NCI-H1436 treated with DMSO at 0.1 percent for 48 hours (cell line): ENCODE data around the gene GPR152.
A peak's percentile ranks its signal among the peaks of the same experiment; 100 is the strongest.
"Not testable (repeated sequence)": the region's sequence is repeated elsewhere in the genome, so short reads cannot be mapped to it uniquely, and the experiment has no call there.

ENCODE experiments used
- DNase-seq: peaks from one replicate; lab custom pipeline; 2025; lab: John Stamatoyannopoulos, UW

Gene GPR152

DNA sequence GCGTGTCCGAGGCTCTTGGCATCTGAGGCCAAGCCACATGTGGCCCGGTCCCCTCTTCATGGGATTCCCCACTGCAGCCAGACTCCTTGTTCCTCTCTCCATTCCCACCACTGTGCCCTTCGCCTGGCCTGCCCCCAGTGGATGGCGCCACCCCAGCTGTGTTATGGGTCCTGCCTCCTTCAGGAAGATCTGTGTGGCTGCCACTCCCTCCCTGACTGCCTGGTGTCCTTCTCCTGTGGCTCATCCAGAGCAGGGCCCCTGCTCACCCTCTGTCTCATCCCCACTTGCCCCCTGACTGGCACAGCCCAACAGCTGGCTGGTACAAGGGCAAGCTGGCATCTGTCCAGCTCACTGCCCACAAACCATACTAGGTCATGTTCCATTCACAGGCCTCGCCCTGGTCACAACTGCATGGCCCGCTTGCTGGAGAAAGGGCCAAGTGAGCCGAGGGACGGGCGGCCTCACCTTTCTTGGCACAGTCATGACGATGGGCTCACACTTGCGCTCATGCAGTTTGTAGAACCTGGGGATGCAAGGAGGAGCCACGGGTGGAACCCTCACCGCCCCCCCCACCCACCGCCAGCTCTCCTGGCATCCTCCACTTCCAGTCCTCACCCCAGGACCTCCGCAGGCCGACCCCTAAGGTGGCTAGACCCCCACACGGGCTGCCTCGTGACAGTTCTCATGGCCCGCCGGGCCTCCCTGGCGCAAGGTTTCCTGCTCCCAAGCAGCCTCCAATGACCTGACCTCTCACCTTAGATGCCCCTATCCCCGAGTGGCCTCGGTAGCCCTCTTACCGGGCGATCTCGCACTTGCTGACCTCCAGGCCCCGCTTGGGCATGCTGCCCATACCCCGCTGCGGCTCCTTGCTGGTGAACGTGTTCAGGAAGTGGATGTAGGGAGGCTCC, 13.0 kb downstream of the GPR152 start:
- no peak for DNase-seq

- no peak for DNase-seq
Observed at GRCh38 chr11:67438158-67438902, 14.2 kb downstream of the GPR152 start.

DNA sequence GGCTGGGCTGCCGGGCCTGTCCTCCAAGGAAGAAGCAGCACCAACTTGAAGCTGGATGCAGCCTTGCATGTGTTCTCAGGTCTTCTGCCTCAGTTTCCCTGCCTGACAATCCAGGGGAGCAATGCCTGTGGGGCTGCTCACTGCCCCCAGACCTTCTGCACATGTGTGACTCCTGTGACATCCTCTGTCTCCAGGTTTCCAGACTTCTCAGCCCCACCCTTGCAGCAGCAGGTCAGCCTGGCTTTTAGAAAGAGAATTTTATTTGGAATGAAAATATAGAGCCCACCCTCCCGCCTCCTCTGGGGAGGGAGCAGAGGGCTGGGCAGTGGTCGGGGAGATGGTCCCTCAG, 14.7 kb downstream of the GPR152 start:
- no peak for DNase-seq

GRCh38 chr11:67437082-67437808, 15.3 kb downstream of the GPR152 start, which contains the start of gene PTPRCAP:
Gene PTPRCAP (minus strand): TSS chr11:67437682. CDS start chr11:67437619, 63 bp downstream.
- DNase-seq = no peak

DNA sequence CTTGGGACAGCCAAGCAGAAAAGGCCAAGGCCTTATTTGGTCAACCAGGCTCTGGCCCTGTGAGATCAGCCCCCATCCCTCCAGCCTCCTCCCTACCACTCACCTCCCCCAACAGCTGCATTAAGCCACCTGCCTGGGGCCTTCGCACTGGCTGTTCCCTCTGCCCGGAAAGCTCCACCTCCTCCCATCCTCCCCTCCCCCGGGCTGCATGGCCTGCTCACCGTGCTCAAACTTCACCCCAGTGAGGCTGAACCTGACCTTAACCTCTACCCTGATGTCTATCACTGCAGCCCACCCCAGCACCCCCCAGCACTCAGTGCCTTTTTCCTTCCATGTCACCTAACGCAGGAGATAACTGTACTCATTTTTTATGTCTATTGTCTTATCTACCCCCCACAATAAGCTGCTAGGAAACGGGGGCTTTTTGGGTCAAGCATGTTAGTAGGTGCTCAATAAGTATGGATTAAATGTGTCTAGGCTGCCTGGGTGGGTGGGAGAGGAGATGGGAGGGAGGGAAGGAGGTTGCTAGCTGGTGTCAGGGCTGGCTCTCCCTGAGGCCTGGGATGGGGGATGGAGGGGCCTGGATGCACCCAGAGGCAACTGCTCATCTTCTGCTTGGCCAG, 16.0 kb downstream of the GPR152 start:
- no peak for DNase-seq

DNA sequence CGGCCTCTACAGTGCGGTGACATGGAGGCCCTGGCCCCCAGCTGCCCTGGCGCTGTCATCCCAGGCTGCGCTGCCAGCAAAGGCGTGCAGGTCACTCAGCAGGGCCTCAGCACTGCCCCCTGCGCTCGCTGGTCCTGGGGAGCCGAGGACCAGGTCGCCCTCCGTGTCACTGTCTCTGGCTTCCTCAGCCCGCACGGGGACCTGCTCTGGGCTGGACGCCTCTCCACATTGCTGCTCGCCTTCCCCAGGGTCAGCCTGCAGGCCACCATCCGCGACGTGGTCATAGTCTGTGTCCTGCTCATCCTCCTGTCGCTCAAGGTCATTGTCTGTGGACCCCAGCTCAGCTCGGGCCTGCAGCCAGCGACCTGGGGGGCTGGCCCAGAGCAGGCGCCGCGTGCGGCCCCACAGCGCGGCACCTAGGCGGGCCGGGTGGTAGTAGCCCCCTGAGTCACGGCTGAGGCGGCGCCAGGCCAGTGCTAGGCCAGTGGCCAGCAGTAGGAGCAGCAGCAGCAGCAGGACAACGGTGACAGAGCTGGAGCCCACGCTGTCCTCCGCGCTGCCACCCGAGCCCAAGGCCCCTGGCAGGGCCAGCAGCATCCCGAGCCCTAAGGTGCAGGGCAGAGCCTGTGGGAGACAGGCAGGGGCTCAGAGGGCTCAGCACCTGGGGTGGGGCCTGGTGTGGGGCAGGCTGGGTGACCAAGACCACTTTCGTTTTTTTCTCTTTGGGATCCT, 16.6 kb downstream of the GPR152 start:
- no peak for DNase-seq

DNA sequence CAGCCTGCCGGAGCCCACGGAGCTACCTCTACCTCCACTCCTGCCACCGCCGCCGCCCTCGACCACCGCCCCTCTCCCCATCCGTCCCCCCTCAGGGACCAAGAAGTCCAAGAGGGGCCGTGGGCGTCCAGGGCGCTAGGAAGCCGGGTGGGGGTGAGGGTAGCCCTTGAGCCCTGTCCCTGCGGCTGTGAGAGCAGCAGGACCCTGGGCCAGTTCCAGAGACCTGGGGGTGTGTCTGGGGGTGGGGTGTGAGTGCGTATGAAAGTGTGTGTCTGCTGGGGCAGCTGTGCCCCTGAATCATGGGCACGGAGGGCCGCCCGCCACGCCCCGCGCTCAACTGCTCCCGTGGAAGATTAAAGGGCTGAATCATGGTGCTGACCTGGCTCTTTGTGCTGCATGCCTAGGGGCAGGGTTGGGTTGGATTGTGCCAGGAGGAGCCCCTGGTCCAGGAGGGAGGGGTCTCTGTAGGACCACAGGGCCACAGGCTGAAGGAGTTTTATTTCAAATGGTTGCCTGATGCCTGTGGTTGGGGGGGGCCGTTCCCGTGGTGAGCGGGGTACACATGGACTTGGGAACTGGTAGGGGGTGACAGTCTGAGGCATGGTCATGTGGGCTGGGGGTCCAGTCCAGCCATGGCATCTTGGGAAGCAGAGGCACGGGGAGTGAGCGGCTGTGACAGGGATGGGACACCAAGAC, 17.4 kb downstream of the GPR152 start:
- no peak for DNase-seq

DNA sequence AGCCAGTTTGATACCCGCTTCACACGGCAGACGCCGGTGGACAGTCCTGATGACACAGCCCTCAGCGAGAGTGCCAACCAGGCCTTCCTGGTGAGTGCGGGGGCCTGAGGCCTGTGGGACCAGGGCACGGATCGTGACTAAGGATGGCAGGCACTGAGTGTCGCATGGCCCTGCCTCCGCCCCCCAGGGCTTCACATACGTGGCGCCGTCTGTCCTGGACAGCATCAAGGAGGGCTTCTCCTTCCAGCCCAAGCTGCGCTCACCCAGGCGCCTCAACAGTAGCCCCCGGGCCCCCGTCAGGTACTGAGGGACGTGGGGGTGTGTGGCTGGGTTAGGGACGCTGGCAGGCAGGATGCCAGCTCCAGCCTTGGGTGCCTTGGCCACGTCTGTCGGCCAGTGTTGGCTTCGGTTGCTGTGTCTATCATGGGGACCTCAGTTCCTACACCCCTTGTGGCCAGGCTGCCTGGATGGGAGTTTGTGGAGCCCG, 18.1 kb downstream of the GPR152 start:
- no peak for DNase-seq

GRCh38 chr11:67433536-67434394, 18.8 kb downstream of the GPR152 start:
- no peak for DNase-seq

- DNase-seq = no peak
Observed at GRCh38 chr11:67432655-67433349, 19.7 kb downstream of the GPR152 start.

- no peak for DNase-seq
Observed at GRCh38 chr11:67431346-67432249, 20.9 kb downstream of the GPR152 start.

DNA sequence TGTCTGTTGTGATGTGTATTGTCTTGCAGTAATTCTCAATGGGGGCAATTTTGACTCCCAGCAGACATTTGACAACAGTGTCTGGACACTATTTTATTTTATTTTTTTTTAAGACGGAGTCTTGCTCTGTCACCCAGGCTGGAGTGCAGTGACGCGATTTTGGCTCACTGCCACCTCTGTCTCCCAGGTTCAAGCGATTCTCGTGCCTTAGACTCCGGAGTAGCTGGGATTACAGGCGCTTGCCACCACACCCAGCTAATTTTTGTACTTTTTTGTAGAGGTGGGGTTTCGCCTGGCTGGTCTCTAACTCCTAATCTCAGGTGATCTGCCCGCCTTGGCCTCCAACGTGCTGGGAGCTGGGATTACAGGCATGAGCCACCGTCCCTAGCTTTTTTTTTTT, 22.8 kb downstream of the GPR152 start:
- no peak for DNase-seq

DNA sequence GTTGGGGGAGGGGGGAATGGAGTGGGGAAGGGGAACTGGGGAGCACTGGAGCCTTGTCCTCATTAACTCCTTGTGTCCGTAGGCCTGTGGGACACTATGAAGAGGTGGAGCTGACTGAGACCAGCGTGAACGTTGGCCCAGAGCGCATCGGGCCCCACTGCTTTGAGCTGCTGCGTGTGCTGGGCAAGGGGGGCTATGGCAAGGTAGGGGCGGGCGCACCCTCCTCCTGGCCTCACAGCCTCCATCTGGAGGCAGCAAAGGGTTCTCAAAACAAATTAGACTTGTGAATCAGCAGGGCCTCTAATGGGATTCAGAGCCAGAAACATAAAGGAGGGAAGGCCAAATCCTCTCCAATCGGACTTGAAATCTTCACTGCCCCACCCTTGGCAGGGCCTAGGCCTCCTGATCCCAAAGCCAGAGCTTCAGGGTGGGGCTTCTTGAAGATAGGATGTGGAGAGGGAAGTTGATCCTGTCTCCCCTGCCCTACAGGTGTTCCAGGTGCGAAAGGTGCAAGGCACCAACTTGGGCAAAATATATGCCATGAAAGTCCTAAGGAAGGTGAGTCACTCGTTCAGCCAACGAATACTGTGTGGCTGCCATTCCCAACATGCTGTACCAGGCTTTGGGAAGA, 23.4 kb downstream of the GPR152 start:
- no peak for DNase-seq

GRCh38 chr11:67428052-67429001, 24.2 kb downstream of the GPR152 start, which contains the start of gene RPS6KB2:
Gene RPS6KB2 (plus strand): TSS chr11:67428494. CDS start chr11:67428546, 52 bp downstream.
- DNase-seq = peak; percentile 93

GRCh38 chr11:67427364-67427859, 25.1 kb downstream of the GPR152 start:
- not testable (repeated sequence) for DNase-seq
